HG02840 (cell line): ENCODE measurements around the gene SDR9C7.
"Not testable (repeated sequence)": the region's sequence is repeated elsewhere in the genome, so short reads cannot be mapped to it uniquely, and the experiment has no call there.

Experiments used
- ATAC-seq: cut with Tn5 transposase; IDR thresholded peaks from one replicate; pipeline ENCODE4 v1.9.1; 2021; ENCODE audit warnings: mild to moderate bottlenecking, moderate library complexity, moderate number of reproducible peaks; ENCODE audit not compliant: unreplicated experiment, low FRiP score

The SDR9C7 gene

DNA sequence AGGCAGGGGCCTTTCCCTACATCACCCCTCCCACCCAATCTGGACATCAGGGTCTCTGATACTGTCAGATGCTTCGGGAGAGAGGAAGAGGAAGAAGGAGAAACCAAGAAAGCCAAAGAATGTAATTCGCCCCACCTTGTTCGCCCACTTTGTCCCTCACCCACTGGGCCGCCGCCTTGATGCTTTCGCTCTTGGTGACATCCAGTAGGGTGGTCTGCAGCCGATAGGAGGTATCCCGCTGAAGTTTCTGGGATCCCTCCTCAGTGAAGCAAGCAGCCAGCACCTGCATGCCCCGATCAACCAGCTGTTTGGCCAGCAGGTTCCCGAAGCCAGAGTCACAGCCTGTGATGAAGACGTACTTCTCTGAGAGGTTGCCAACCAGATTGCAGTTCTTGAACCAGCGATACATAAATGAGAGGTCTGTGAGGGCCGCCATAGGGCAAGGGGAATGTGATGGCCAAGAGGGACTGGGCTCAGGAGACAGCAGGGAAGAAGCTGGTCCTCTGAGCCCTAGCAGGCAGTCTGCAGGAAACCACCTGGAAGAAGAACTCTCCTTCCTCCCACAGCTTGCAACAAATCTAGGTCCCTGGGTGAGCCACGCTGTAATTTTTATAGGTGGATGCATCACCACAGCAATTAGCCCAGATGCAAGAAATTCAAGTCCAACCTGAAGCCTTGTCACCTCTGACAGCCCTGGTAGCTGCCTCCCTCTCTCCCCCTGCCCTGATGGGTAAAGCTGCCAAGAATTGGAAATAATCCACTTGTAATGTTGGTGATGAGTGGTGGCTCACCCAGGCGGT is at the start of gene SDR9C7:
SDR9C7 (minus strand) TSS at position 583 of the 800 bp plus-strand sequence; CDS start at position 436, 147 bp downstream.
- no peak for ATAC-seq

DNA sequence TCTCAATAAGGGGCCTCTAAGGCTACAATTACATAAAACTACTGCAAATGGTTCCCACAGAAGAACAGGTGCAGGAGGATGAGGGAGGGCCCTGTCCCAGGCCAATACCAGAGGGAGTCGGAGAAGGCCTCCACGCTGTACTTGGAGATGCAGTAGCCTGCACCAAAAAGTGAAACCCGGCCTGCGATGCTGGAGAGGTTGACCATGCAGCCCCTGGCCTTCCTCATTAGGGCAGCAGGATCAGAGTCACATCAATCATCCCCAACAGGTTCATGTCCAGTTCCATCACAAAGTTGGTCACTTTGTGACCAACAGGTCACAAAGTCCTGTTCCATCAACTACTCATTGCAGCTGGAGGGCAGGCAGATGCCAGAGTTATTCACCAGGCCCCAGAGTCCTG is 49.2 kb upstream of the SDR9C7 start:
- no peak for ATAC-seq

DNA sequence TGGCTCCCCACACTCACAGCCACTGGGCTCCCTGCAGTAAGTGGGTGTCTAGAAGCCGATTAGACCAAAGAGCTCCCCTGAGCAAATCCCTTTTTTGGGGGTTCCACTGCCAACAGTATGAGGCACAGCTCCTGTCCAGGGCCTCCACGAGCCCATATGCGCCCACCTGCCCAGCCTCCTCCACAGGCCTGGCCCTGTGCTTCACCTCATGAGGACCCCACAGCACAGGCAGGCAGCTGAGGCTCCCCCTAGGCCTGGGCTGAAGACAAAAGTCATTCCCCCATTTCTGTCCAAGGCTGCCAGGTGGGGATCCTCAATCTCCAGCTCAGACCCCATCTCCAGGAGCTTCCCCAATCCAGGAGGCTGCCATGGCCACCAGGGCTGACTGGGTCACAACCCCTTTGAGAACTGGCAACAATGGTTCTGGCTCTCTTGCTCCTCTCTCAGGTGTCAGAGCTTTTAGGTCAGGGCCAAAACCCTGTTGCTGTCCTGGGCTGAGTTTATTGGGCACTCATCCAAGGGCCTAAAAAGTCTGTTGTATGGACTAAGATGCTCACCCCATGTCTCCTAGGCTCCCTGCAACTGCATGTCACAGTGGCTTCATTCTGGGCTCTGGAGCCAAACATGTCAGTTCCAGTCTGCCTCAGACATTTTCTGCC is 48.5 kb upstream of the SDR9C7 start:
- ATAC-seq: not testable (repeated sequence)

DNA sequence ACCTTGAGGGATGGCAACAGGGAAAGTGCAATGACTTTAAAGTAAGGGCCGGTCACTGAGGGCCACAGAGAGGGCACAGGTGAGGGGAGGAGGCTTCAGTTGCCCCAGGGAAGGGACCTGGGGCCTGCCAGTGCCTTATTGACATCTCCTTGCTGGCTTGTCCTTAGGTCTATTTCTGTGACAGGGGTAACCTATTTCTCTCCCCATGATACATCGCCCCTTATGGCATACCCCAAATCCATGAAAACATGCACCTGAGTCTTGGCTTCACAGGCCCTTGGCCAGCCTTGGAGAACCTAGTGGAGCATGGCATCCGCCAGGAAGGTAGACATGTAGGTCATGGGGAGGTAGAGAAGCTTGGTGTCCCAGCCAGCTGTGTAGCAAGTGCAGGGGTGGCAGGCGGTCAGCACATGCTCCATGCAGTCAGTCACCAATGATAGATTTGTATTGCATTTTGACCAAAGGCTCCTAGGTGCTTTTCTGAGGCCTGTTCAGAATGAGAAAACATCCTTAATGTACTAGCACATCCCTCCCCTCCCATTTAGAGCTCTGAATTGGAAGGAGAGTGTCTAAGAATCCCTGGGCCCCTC is 46.8 kb upstream of the SDR9C7 start:
- no peak for ATAC-seq

DNA sequence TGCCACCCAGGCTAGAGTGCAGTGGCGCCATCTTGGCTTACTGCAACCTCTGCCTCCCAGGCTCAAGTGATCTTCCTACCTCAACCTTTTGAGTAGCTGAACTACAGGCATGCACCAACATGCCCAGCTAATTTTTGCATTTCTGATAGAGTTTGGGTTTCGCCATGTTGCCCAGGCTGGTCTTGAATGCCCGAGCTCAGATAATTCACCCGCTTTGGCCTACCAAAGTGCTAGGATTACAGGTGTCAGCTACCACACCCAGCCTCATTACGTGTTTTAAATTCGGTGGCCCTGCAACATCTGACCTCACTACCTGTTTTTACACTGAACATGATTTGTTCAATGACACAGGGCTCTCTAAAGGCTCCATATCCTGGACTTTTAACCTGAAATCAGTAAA is 46.1 kb upstream of the SDR9C7 start:
- ATAC-seq: no peak

DNA sequence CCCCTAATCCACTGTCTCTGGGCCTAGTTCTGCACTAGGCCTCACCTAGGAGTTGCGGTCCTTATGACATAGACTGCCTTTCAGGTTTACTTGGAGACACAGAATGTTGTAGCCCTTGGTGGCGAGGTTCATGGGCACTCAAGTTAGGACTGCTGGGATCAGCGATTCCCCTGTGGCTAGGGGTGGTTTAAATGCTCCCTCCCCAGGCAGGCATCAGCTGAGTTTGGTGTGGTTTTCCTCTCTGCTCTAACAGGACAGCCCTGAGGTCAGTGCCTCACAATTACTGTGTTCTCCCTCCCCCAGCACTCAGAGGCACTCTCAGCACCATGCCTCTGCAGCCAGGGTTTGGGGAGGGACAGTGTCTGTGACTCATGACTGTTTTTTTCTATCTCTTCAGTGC is 45.4 kb upstream of the SDR9C7 start:
- ATAC-seq: no peak

DNA sequence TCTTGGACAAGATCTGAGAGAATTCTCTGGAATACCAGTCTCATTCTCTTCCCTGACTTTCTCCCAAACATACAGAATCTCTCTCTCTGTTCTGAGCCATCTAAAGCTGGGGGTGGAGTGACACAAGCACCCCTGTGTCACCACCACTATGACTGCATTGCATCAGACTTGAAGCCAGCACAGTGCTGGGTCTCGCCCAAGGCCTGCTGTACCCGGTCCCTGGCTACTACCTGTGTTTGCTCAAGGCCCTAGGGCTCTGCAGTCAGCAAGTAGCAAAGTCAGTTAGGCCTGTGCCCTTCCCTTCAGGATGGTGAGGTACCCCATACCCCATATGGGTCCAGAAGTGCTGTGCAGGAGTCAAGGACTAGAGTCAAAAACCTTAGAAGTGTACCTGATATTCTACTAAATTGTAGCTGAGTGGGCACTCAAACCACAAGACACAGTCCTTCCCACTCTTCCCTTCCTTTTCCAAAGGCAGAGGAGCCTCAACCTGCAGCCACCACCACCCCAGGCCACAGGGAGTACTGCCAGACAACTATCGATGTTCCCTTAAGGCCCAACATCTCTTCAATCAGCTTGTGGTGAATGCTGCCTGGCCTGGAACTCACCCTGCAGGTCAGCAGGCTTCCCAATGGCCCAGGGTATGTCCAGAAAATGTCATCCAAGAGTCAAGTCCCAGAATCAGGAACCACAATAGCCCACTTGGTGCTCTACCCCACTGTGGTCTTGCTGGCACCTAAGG is 44.4 kb upstream of the SDR9C7 start:
- no peak for ATAC-seq

DNA sequence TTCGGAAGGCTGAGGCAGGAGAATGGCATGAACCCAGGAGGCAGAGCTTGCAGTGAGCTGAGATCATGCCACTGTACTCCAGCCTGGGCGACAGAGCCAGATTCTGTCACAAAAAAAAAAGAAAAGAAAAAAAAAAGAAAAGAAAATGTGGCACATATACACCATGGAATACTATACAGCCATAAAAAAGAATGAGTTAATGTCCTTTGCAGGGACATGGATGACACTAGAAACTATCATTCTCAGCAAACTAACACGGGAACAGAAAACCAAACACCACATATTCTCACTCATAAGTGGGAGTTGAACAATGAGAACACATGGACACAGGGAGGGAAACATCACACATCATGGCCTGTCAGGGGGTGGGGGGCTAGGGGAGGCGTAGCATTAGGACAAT is 43.2 kb upstream of the SDR9C7 start:
- ATAC-seq: not testable (repeated sequence)

DNA sequence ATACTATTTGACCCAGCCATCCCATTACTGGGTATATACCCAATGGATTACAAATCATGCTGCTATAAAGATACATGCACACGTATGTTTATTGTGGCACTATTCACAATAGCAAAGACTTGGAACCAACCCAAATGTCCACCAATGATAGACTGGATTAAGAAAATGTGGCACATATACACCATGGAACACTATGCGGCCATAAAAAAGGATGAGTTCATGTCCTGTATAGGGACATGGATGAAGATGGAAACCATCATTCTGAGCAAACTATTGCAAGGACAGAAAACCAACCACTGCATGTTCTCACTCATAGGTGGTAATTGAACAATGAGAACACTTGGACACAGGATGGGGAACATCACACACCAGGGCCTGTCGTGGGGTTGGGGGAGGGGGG is 40.0 kb upstream of the SDR9C7 start:
- not testable (repeated sequence) for ATAC-seq

DNA sequence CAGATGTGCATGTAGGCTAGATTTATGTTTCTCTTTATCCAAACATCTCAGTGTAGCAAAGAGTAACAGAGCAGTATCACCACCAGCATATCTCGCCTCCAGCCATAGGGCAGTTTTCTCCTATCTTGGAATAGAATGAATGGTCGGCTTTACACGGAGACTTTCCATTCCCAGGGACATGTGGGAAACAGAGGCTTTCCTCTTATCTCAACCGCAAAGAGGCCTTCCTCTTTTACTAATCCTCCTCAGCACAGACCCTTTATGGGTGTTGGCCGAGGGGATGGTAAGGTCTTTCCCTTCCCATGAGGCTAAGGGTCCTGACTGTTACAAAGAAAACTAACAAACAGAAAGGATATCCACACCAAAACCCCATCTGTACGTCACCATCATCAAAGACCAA is 34.7 kb upstream of the SDR9C7 start:
- not testable (repeated sequence) for ATAC-seq

DNA sequence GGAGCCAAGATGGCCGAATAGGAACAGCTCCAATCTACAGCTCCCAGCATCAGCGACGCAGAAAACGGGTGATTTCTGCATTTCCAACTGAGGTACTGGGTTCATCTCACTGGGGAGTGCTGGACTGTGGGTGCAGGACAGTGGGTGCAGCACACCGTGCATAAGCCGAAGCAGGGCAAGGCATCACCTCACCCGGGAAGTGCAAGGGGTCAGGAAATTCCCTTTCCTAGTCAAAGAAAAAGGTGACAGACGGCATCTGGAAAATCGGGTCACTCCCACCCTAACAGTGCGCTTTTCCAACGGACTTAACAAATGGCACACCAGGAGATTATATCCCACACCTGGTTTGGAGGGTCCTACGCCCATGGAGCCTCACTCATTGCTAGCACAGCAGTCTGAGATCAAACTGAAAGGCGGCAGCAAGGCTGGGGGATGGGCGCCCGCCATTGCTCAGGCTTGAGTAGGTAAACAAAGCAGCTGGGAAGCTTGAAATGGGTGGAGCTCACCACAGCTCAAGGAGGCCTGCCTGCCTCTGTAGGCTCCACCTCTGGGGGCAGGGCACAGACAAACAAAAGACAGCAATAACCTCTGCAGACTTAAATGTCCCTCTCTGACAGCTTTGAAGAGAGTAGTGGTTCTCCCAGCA is 31.9 kb upstream of the SDR9C7 start:
- not testable (repeated sequence) for ATAC-seq

DNA sequence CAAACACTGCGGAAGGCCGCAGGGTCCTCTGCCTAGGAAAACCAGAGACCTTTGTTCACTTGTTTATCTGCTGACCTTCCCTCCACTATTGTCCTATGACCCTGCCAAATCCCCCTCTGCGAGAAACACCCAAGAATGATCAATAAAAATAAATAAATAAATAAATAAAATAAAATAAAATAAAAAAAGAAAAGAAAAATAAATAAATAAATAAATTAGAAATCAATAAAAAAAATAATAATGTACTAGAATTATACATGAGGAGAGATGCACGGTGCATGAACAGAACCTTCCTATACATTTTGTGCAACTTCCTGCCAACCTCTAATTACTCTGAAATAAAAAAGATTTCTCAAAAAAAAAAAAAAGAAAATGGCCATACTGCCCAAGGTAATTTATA is 30.9 kb upstream of the SDR9C7 start:
- not testable (repeated sequence) for ATAC-seq

DNA sequence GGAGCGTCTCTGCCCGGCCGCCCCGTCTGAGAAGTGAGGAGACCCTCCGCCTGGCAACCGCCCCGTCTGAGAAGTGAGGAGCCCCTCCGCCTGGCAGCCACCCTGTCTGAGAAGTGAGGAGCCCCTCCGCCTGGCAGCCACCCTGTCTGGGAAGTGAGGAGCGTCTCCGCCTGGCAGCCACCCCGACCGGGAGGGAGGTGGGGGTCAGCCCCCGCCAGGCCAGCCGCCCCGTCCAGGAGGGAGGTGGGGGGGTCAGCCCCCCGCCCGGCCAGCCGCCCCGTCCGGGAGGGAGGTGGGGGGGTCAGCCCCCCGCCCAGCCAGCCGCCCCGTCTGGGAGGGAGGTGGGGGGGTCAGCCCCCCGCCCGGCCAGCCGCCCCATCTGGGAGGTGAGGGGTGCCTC is 29.3 kb upstream of the SDR9C7 start:
- not testable (repeated sequence) for ATAC-seq

DNA sequence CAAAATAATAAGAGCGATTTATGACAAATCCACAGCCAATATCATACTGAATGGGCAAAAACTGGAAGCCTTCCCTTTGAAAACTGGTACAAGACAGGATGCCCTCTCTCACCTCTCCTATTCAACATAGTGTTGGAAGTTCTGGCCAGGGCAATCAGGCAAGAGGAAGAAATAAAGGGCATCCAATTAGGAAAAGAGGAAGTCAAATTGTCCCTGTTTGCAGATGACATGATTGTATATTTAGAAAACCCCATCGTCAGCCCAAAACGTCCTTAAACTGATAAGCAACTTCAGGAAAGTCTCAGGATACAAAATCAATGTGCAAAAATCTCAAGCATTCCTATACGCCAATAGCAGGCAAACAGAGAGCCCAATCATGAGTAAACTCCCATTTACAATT is 28.0 kb upstream of the SDR9C7 start:
- ATAC-seq: not testable (repeated sequence)

DNA sequence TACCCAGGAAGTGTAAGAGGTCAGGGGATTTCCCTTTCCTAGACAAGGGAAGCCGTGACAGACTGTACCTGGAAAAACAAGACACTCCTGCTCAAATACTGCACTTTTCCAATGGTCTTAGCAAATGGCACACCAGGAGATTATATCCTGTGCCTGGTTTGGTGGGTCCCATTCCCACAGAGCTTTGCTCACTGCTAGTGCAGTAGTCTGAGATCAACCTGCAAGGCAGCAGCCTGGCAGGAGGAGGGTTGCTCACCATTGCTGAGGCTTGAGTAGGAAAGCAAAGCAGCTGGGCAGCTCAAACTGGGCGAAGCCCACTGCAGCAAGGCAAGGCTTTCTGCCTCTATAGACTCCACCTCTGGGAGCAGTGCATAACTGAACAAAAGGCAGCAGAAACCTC is 24.2 kb upstream of the SDR9C7 start:
- ATAC-seq: no peak

DNA sequence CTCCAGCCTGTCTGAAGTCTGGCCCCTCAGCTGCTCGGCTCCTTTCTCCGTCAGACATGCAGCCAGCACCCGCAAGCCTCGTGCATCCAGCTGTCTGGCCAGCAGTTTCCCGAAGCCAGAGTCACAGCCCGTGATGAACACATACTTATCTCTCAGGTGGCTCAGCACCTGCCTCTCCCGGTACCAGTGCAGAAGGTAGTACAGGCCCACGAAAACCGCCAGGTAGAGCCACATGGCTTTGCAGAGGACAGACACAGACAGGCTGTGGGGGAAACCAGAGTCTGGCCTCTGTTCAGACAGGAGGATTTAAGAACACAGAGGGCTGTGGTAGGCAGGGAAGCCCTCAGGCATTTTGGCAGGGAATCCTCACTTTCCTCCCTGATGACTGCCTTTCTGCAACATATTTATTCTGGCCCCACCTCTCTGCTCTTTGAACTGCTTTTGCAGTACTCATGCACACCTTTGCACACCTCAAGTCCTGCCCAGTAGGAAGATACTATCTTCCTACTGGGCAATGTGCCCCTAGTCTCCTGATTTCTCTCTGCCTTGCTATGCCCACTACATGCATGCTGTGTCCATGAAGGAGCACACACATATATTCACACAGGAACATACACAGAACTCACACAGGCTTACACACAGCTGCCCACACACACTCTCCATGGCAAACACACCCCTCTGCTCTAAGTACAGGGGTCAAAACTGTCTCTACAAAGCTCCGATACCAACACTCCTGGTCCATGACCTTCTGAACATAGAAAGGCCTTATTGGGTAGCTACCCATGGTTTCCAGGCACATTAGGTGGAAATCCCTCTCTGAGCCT is 23.2 kb upstream of the SDR9C7 start, which contains the start of gene RDH16:
RDH16 (minus strand) TSS at position 380 of the 824 bp plus-strand sequence; CDS start at position 234, 146 bp downstream.
- ATAC-seq: no peak

DNA sequence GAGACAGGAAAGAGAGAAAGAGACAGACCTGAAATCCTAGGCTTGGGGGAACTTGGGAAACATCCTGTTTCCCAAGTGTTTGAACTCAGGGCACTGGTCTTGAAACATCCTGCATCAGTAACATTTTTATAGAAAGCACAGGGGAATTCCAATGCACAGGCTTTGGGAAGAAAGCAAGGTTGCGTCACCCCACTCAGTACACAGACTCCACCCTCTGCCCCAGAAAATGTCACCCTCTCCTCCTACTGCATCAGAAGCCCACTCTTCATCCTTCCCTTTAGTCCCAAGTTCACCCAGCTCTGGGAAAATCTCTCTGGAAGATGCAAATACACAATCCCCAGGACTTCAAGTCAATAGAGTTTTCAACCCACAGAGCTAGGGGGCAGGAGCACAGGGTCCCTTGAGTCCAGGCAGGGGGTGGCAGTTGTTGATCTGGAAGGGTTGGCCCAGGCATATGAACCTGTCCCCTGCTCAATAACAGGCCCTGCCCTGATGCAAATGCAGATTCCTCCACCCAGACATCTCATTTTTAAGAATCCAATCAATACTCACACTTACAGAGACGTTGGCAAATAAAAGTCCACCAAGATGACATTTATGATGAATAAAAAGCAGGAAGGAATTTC is 21.5 kb upstream of the SDR9C7 start:
- ATAC-seq: no peak

DNA sequence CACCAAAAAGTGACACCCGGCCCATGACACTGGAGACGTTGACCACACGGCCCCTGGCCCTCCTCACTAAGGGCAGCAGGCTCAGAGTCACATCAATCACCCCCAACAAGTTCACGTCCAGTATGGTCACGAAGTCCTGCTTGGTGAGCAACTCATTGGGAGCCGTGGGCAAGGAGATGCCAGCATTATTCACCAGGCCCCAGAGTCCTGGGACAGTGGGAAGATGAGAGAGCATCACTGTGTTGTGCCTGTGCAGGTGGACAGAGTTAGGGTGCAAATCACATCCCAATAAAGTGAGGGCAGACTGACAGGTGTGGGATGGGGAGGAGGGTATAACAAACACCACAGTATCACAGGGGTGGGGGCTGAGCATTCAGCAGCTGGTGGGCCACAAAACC is 20.7 kb upstream of the SDR9C7 start:
- no peak for ATAC-seq
